ENCODE results near the gene TSKU.

Gene TSKU

GRCh38 chr11:76758311-76758710 is 24.8 kb upstream of the TSKU start:
- Histone ChIP-seq H3K9ac (ENCODE audit: low read depth, low read length, poor library complexity, severe bottlenecking) (no peak overlapping the region), H3K4me2 (ENCODE audit: low read depth, low read length, poor library complexity, severe bottlenecking) (no peak overlapping the region), H2AFZ (ENCODE audit: low read length) (no peak overlapping the region), H3K4me3 (ENCODE audit: low read length, poor library complexity, severe bottlenecking) (no peak overlapping the region), H3K79me2 (ENCODE audit: insufficient read depth, low read length) (no peaks in the 10 kb centered on the region), H3K9me2 (replicated peaks; ENCODE audit: low read depth, low read length) (no peaks in the 10 kb centered on the region), H3K27me3 (ENCODE audit: insufficient read depth, low read length, poor library complexity, severe bottlenecking) (no peaks in the 10 kb centered on the region), H3K36me3 (ENCODE audit: insufficient read depth, low read length) (no peaks in the 10 kb centered on the region), H4K20me1 (ENCODE audit: insufficient read depth, low read length, poor library complexity, severe bottlenecking) (no peaks in the 10 kb centered on the region), H3F3A (ENCODE audit: low read depth) (no peaks in the 10 kb centered on the region), H3K9me3 (ENCODE audit: insufficient read depth, low read depth, low read length) (no peaks in the 10 kb centered on the region), H3K4me1 (ENCODE audit: insufficient read depth, low read length, poor library complexity, severe bottlenecking) (no peaks in the 10 kb centered on the region)
- no peak for TF ChIP-seq EZH2phosphoT487 (IDR thresholded peaks at IDR 0.05; ENCODE audit: borderline replicate concordance)
- no peak for TF ChIP-seq CTCF (conservative IDR thresholded peaks at IDR 0.05; ENCODE audit: low read length)

GRCh38 chr11:76759092-76759491 is 24.1 kb upstream of the TSKU start:
- H2AFZ ChIP-seq (ENCODE audit: low read length): no peak overlapping the region
- H3K79me2 ChIP-seq (ENCODE audit: insufficient read depth, low read length): no peaks in the 10 kb centered on the region
- H3K4me1 ChIP-seq (ENCODE audit: insufficient read depth, low read length, poor library complexity, severe bottlenecking): peaks cover 4% of the 10 kb centered on the region
- no peaks in the 10 kb centered on the region for H3K36me3 ChIP-seq (ENCODE audit: insufficient read depth, low read length)
- TF ChIP-seq CTCF (conservative IDR thresholded peaks at IDR 0.05; ENCODE audit: low read length) (no peak), EZH2phosphoT487 (IDR thresholded peaks at IDR 0.05; ENCODE audit: borderline replicate concordance) (no peak)
- no peak overlapping the region for H3K9ac ChIP-seq (ENCODE audit: low read depth, low read length, poor library complexity, severe bottlenecking)
- no peaks in the 10 kb centered on the region for H3K9me2 ChIP-seq (replicated peaks; ENCODE audit: low read depth, low read length)
- H4K20me1 ChIP-seq (ENCODE audit: insufficient read depth, low read length, poor library complexity, severe bottlenecking): no peaks in the 10 kb centered on the region
- no peak overlapping the region for H3K4me3 ChIP-seq (ENCODE audit: low read length, poor library complexity, severe bottlenecking)
- H3K27me3 ChIP-seq (ENCODE audit: insufficient read depth, low read length, poor library complexity, severe bottlenecking): no peaks in the 10 kb centered on the region
- H3K9me3 ChIP-seq (ENCODE audit: insufficient read depth, low read depth, low read length): no peaks in the 10 kb centered on the region
- no peaks in the 10 kb centered on the region for H3F3A ChIP-seq (ENCODE audit: low read depth)
- no peak overlapping the region for H3K4me2 ChIP-seq (ENCODE audit: low read depth, low read length, poor library complexity, severe bottlenecking)

- Histone ChIP-seq H2AFZ (ENCODE audit: low read length) (no peak overlapping the region), H3K27me3 (ENCODE audit: insufficient read depth, low read length, poor library complexity, severe bottlenecking) (no peaks in the 10 kb centered on the region), H3K4me3 (ENCODE audit: low read length, poor library complexity, severe bottlenecking) (no peak overlapping the region), H3K9me3 (ENCODE audit: insufficient read depth, low read depth, low read length) (no peaks in the 10 kb centered on the region), H3K9me2 (replicated peaks; ENCODE audit: low read depth, low read length) (no peaks in the 10 kb centered on the region), H3K4me2 (ENCODE audit: low read depth, low read length, poor library complexity, severe bottlenecking) (no peak overlapping the region), H3K79me2 (ENCODE audit: insufficient read depth, low read length) (no peaks in the 10 kb centered on the region), H3K9ac (ENCODE audit: low read depth, low read length, poor library complexity, severe bottlenecking) (no peak overlapping the region), H3K4me1 (ENCODE audit: insufficient read depth, low read length, poor library complexity, severe bottlenecking) (peaks cover 8% of the 10 kb centered on the region), H3K36me3 (ENCODE audit: insufficient read depth, low read length) (no peaks in the 10 kb centered on the region), H4K20me1 (ENCODE audit: insufficient read depth, low read length, poor library complexity, severe bottlenecking) (no peaks in the 10 kb centered on the region), H3F3A (ENCODE audit: low read depth) (no peaks in the 10 kb centered on the region)
- TF ChIP-seq CTCF (conservative IDR thresholded peaks at IDR 0.05; ENCODE audit: low read length): no peak
- TF ChIP-seq EZH2phosphoT487 (IDR thresholded peaks at IDR 0.05; ENCODE audit: borderline replicate concordance): no peak
These were observed 23.6 kb upstream of the TSKU start for GRCh38 chr11:76759517-76759916.

All from Loucy (cell line).